Neural progenitor cell (in vitro differentiated cells): Measurements from ENCODE around the gene VWF. TPM values are rescaled to one million over a fixed set of nuclear protein-coding genes. Genes with fewer than 3 reads are reported as not detected.
A peak's percentile ranks its signal among the peaks of the same experiment; 100 is the strongest.

Experiments used
- DNase-seq: peaks from one replicate; pipeline ENCODE4 v3.0.0-alpha.2; 2016; ENCODE audit warnings: low spot score
- H2AFZ ChIP-seq: fragments of 200-600 bp; sonication (generic); replicated peaks from 2 replicates; pipeline ENCODE4 v1.6.1; 2016; ENCODE audit warnings: antibody characterized with exemption
- H3F3A ChIP-seq: fragments of 200-600 bp; sonication (generic); 2 replicates; pipeline ENCODE4 v1.6.1; 2016; ENCODE audit warnings: antibody characterized with exemption, low read depth
- H3K27ac ChIP-seq: fragments of 200-600 bp; sonication (generic); 2 replicates; pipeline ENCODE4 v1.5.1; 2016; ENCODE audit warnings: mild to moderate bottlenecking
- H3K27me3 ChIP-seq: fragments of 200-600 bp; sonication (generic); 2 replicates; pipeline ENCODE4 v1.6.1; 2016; ENCODE audit warnings: mild to moderate bottlenecking, moderate library complexity
- H3K36me3 ChIP-seq: fragments of 200-600 bp; sonication (generic); 2 replicates; pipeline ENCODE4 v1.5.1; 2016
- H3K4me1 ChIP-seq: fragments of 200-600 bp; sonication (generic); 2 replicates; pipeline ENCODE4 v1.6.1; 2016; ENCODE audit warnings: mixed run types
- H3K4me2 ChIP-seq: fragments of 200-600 bp; sonication (generic); 2 replicates; pipeline ENCODE4 v1.6.1; 2016
- H3K4me3 ChIP-seq: fragments of 200-600 bp; sonication (generic); 2 replicates; pipeline ENCODE4 v1.5.1; 2016
- H3K79me2 ChIP-seq: fragments of 200-600 bp; sonication (generic); 2 replicates; pipeline ENCODE4 v1.6.1; 2016; ENCODE audit warnings: low read depth
- H3K9ac ChIP-seq: fragments of 200-600 bp; sonication (generic); 2 replicates; pipeline ENCODE4 v1.6.1; 2016
- H3K9me3 ChIP-seq: fragments of 200-600 bp; sonication (generic); 2 replicates; pipeline ENCODE4 v1.5.1; 2016; ENCODE audit warnings: low read depth
- H4K20me1 ChIP-seq: fragments of 200-600 bp; sonication (generic); 2 replicates; pipeline ENCODE4 v1.6.1; 2016; ENCODE audit warnings: low read depth
- H3K27ac Mint-ChIP-seq: 3 replicates; pipeline ENCODE4 v1.8.0; 2021; ENCODE audit warnings: mixed read lengths
- H3K27me3 Mint-ChIP-seq: 2 replicates; pipeline ENCODE4 v1.8.0; 2022; ENCODE audit warnings: low read depth, mild to moderate bottlenecking, inconsistent platforms, moderate library complexity, mixed read lengths; ENCODE audit not compliant: insufficient read depth
- H3K36me3 Mint-ChIP-seq: 3 replicates; pipeline ENCODE4 v1.8.0; 2021; ENCODE audit warnings: mixed read lengths
- H3K4me1 Mint-ChIP-seq: 3 replicates; pipeline ENCODE4 v1.8.0; 2021; ENCODE audit warnings: mixed read lengths
- H3K4me3 Mint-ChIP-seq: 3 replicates; pipeline ENCODE4 v1.8.0; 2021; ENCODE audit warnings: mild to moderate bottlenecking, moderate library complexity, mixed read lengths
- H3K9me3 Mint-ChIP-seq: 3 replicates; pipeline ENCODE4 v1.8.0; 2020; ENCODE audit warnings: mixed read lengths
- EZH2 ChIP-seq: fragments of 200-600 bp; sonication (generic); IDR thresholded peaks from 2 replicates; pipeline ENCODE4 v1.6.1; 2017; ENCODE audit warnings: antibody characterized with exemption, mild to moderate bottlenecking, moderate library complexity
- EZH2phosphoT487 ChIP-seq: fragments of 200-600 bp; sonication (generic); IDR thresholded peaks from 2 replicates; pipeline ENCODE4 v1.6.1; 2017; ENCODE audit warnings: antibody characterized with exemption
- total RNA-seq: library from RNA; depleted of rRNA; stranded (reverse); fragments of >200 nt; gene quantifications from 2 replicates; pipeline ENCODE4 v1.2.3, GENCODE V29; 2015; ENCODE audit warnings: low replicate concordance
- TF ChIP-seq, protein P1 (sequence below): fragments of 200-600 bp; sonication (generic); IDR thresholded peaks from 2 replicates; pipeline ENCODE4 v1.5.1; 2017; ENCODE audit warnings: antibody characterized with exemption, mild to moderate bottlenecking

Gene VWF
- total RNA-seq, 1 donor from 2014 or later = 8.0 TPM

- TF ChIP-seq EZH2 (no peak), EZH2phosphoT487 (no peak)
- TF ChIP-seq, protein P1, sequence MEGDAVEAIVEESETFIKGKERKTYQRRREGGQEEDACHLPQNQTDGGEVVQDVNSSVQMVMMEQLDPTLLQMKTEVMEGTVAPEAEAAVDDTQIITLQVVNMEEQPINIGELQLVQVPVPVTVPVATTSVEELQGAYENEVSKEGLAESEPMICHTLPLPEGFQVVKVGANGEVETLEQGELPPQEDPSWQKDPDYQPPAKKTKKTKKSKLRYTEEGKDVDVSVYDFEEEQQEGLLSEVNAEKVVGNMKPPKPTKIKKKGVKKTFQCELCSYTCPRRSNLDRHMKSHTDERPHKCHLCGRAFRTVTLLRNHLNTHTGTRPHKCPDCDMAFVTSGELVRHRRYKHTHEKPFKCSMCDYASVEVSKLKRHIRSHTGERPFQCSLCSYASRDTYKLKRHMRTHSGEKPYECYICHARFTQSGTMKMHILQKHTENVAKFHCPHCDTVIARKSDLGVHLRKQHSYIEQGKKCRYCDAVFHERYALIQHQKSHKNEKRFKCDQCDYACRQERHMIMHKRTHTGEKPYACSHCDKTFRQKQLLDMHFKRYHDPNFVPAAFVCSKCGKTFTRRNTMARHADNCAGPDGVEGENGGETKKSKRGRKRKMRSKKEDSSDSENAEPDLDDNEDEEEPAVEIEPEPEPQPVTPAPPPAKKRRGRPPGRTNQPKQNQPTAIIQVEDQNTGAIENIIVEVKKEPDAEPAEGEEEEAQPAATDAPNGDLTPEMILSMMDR = no peak
- H2AFZ ChIP-seq = no peak overlapping the region
- H3K9ac ChIP-seq = no peak overlapping the region
- Mint-ChIP-seq H3K27ac (no peak overlapping the region), H3K4me3 (no peak overlapping the region), H3K4me1 (peaks cover 16% of the 10 kb centered on the region), H3K9me3 (no peaks in the 10 kb centered on the region), H3K36me3 (no peaks in the 10 kb centered on the region), H3K27me3 (peaks cover 17% of the 10 kb centered on the region)
- H3K4me1 ChIP-seq = no peaks in the 10 kb centered on the region
- H3K79me2 ChIP-seq = no peaks in the 10 kb centered on the region
- no peaks in the 10 kb centered on the region for H4K20me1 ChIP-seq
- no peak overlapping the region for H3K4me2 ChIP-seq
- no peak for DNase-seq
- H3F3A ChIP-seq = no peaks in the 10 kb centered on the region
- H3K27me3 ChIP-seq = no peaks in the 10 kb centered on the region
- H3K36me3 ChIP-seq = no peaks in the 10 kb centered on the region
- H3K9me3 ChIP-seq = no peaks in the 10 kb centered on the region
- no peak overlapping the region for H3K4me3 ChIP-seq
- no peak overlapping the region for H3K27ac ChIP-seq
These were observed 58.6 kb downstream of the VWF start for GRCh38 chr12:6065863-6066199.

DNA sequence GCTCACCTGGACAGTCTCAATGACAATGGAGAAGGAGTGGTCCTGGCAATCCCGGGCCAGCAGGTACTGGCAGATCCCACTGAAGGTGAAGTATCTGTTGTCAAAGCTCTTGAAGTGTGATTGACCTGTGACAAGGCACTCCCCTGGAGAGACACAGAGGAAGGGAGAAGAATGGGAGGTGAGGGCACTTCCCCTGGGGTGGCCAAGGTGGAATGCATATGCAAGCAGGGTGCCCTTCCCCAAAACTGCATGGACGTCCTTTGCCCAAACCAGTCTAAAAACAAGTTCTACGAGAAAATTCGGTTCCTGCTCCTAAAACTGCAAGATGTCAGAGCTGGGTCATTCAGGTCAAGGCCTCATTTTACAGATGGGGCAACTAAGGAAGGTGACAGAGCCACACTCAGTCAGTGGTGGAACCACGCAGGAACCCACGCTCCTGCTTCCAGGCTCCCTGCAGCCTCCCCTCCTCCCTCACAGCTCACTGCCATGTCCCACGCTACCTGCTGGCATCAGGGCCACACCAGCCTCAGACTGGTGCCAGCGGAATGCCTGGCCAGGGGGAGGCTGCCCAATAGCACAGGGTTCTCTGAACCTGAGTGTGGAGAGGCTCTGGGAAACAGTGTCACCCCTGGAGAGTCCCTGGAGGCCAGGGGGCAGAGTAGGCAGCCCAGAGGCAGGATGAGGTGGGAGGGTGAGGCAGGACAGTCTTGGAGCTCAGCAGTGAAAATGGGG lies 59.2 kb downstream of the VWF start:
- Mint-ChIP-seq H3K9me3 (no peaks in the 10 kb centered on the region), H3K27me3 (peaks cover 17% of the 10 kb centered on the region), H3K36me3 (no peaks in the 10 kb centered on the region), H3K4me1 (peaks cover 17% of the 10 kb centered on the region), H3K27ac (peak overlapping the region; percentile 76), H3K4me3 (no peak overlapping the region)
- Histone ChIP-seq H4K20me1 (no peaks in the 10 kb centered on the region), H3K4me1 (no peaks in the 10 kb centered on the region), H2AFZ (no peak overlapping the region), H3K4me2 (no peak overlapping the region), H3K9ac (no peak overlapping the region), H3K27me3 (no peaks in the 10 kb centered on the region), H3K4me3 (no peak overlapping the region), H3K79me2 (no peaks in the 10 kb centered on the region), H3F3A (no peaks in the 10 kb centered on the region), H3K9me3 (no peaks in the 10 kb centered on the region), H3K36me3 (no peaks in the 10 kb centered on the region), H3K27ac (no peak overlapping the region)
- DNase-seq = no peak
- TF ChIP-seq EZH2 (no peak), EZH2phosphoT487 (no peak)

- no peak overlapping the region for H3K9ac ChIP-seq
- Mint-ChIP-seq H3K9me3 (no peaks in the 10 kb centered on the region), H3K27ac (peak overlapping the region; percentile 73), H3K4me3 (peak overlapping the region; percentile 51), H3K27me3 (peaks cover 17% of the 10 kb centered on the region), H3K36me3 (no peaks in the 10 kb centered on the region), H3K4me1 (peaks cover 31% of the 10 kb centered on the region)
- no peaks in the 10 kb centered on the region for H3K79me2 ChIP-seq
- no peak overlapping the region for H2AFZ ChIP-seq
- no peak overlapping the region for H3K4me2 ChIP-seq
- no peaks in the 10 kb centered on the region for H3K9me3 ChIP-seq
- TF ChIP-seq, protein P1 = peak; percentile 83
- no peak for TF ChIP-seq EZH2
- H3F3A ChIP-seq = peaks cover 9% of the 10 kb centered on the region
- peaks cover under 1% of the 10 kb centered on the region for H3K4me1 ChIP-seq
- peak; percentile 69 for DNase-seq
- no peaks in the 10 kb centered on the region for H3K27me3 ChIP-seq
- no peak overlapping the region for H3K4me3 ChIP-seq
- H3K27ac ChIP-seq = no peak overlapping the region
- no peaks in the 10 kb centered on the region for H3K36me3 ChIP-seq
- H4K20me1 ChIP-seq = no peaks in the 10 kb centered on the region
These were observed 61.4 kb downstream of the VWF start for GRCh38 chr12:6062757-6063735.

DNA sequence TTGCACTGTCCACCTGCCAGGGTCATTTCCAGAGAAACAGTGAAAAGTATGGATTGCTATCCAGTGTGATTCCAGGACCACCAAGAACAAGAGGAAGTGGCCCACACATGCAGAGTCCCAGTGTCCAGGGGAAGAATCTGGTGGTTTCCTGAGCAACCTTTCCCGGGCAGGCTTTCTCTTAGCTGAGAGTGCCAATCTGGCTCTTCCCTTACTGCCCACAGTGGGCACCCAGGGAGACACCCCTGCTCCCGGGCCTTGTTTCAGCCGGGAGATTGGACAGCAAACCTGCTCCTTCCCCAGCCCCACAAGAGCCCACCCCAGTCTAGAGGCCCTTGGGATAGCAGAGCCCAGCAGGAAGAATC lies 62.1 kb downstream of the VWF start:
- no peak overlapping the region for H3K27ac Mint-ChIP-seq
- no peaks in the 10 kb centered on the region for H3K79me2 ChIP-seq
- H3K4me3 ChIP-seq = no peak overlapping the region
- H3K9me3 Mint-ChIP-seq = no peaks in the 10 kb centered on the region
- no peak for DNase-seq
- H3K4me1 Mint-ChIP-seq = peaks cover 35% of the 10 kb centered on the region
- peaks cover 11% of the 10 kb centered on the region for H3F3A ChIP-seq
- no peaks in the 10 kb centered on the region for H3K27me3 ChIP-seq
- H3K4me3 Mint-ChIP-seq = no peak overlapping the region
- H4K20me1 ChIP-seq = no peaks in the 10 kb centered on the region
- H3K27ac ChIP-seq = no peak overlapping the region
- H3K9me3 ChIP-seq = no peaks in the 10 kb centered on the region
- no peak overlapping the region for H2AFZ ChIP-seq
- peaks cover 6% of the 10 kb centered on the region for H3K4me1 ChIP-seq
- H3K36me3 ChIP-seq = no peaks in the 10 kb centered on the region
- no peaks in the 10 kb centered on the region for H3K36me3 Mint-ChIP-seq
- peaks cover 21% of the 10 kb centered on the region for H3K27me3 Mint-ChIP-seq
- H3K4me2 ChIP-seq = no peak overlapping the region
- TF ChIP-seq EZH2 (no peak), EZH2phosphoT487 (no peak)
- TF ChIP-seq, protein P1 = no peak
- H3K9ac ChIP-seq = no peak overlapping the region
